GM21825 (cell line): ENCODE data around the gene VCAM1.
"Not testable (repeated sequence)": the region's sequence is repeated elsewhere in the genome, so short reads cannot be mapped to it uniquely, and the experiment has no call there.

Experiments used
- ATAC-seq: cut with Tn5 transposase; IDR thresholded peaks from one replicate; pipeline ENCODE4 v1.9.1; 2021; ENCODE audit warnings: mild to moderate bottlenecking, moderate library complexity; ENCODE audit not compliant: unreplicated experiment

VCAM1 gene

DNA sequence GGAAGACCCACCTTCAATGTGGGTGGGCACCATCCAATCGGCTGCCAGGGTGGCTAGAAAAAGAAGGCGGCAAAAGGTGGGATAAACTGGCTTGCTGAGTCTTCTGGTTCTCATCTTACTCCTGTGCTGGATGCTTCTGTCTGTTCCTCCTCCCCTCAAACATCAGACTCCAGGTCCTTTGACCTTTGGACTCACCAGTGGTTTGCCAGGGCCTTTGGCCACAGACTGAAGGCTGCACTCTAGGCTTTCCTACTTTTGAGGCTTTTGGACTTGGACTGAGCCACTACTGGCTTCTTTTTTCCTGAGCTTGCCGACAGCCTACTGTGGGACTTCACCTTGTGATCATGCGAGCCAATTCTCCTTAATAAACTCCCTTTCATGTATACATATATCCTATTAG, 55.9 kb downstream of the VCAM1 start:
- no peak for ATAC-seq

DNA sequence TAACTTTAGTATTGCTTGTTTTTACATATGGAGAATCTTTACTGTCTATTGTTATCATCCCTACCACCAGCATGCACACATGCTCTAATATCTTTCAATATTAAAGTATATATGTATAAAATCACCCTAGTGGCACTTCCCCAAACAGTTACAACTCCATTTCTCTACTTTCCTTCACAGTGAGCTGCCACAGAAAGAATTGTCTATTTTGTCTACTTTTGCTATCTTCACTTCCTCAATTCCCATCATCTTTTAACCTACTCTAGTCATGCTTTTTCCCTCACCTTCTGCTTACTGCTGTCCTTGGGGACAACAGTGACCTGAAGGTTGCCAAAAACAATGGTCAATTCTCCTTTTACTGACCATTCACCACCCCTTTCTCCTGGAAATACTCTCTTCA, 59.2 kb downstream of the VCAM1 start:
- no peak for ATAC-seq

GRCh38 chr1:100780814-100781213, 61.3 kb downstream of the VCAM1 start:
- ATAC-seq = no peak

- ATAC-seq = not testable (repeated sequence)
These were observed 62.2 kb downstream of the VCAM1 start for GRCh38 chr1:100781728-100782127.

- no peak for ATAC-seq
These were observed 63.0 kb downstream of the VCAM1 start for GRCh38 chr1:100782473-100783039.

- no peak for ATAC-seq
These were observed 66.0 kb downstream of the VCAM1 start for GRCh38 chr1:100785470-100786052.

DNA sequence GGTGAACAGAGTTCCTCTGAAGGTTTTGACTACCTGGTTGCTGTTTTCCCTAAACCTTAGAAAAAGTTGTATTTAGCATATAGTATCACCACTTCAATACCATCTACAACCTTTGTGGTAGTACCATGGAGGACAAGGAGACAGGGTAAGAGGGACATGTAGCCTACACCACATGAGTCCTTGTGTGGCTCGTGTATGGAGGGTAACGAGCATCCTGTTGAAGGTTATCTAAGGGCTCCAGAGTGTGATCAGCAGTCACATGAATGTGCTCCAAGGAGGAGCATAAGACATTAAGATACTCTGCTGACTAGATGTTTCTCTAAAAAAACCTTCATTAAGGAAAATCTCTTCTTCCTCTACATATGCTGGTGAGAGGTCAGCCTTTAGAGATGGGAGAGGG, 67.3 kb downstream of the VCAM1 start:
- no peak for ATAC-seq
